ENCODE results near the gene FANCC.

- TF ChIP-seq RXRA (IDR thresholded peaks at IDR 0.05) = no peak
- no peak for TF ChIP-seq CTCF (IDR thresholded peaks at IDR 0.05; ENCODE audit: low read depth, low read length, missing input control)
- no peak for TF ChIP-seq MAX (IDR thresholded peaks at IDR 0.05)
- no peak for TF ChIP-seq REST (IDR thresholded peaks at IDR 0.05)
- no peak for TF ChIP-seq ATF3 (IDR thresholded peaks at IDR 0.05)
- TF ChIP-seq EGR1 (IDR thresholded peaks at IDR 0.05; ENCODE audit: low read depth in 2 of 2) = no peak
- TF ChIP-seq JUND (IDR thresholded peaks at IDR 0.05) = no peak
- no peak for TF ChIP-seq RAD21 (IDR thresholded peaks at IDR 0.05)
- TF ChIP-seq TAF1 (conservative IDR thresholded peaks at IDR 0.05) = no peak
- TF ChIP-seq YY1 (IDR thresholded peaks at IDR 0.05) = no peak
These were observed 232.3 kb downstream of the FANCC start for GRCh38 chr9:95085036-95085770.

Measured in liver (tissue), 3 donors.